KBM-7 (cell line): ENCODE results near the gene BAHD1.

ENCODE experiments used
- DNase-seq: peaks from one replicate; pipeline ENCODE4 v3.0.0-alpha.2; 2015
- in situ Hi-C: fragments of 300-500 bp; cut with MboI; formaldehyde crosslinking; loops from 2 replicates; pipeline ENCODE4 v1.14.3; 2020; ENCODE audit warnings: low sequenced_read_pairs, low pct_unique_long_range_greater_than_20kb, mixed read lengths

The BAHD1 gene

DNA sequence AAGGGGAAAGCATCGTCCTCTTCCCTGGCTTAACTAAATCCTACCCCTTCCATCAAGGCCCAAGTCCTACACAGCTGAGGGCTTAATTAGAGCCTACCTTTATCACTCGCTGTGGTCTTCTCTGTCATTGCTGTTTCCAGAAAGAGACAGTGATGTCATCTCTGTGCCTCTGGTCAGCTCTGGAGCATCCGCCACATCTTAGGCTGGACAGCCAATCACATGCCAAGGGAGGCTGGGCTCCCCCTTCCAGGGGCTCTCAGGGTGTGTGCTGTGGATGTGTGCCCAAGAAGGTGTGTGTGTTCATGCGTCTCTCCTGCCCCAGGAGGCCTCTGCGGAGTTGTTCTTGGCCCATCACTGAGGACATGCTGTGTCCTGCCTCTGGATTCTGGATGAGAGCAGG, 72.9 kb downstream of the BAHD1 start:
- DNase-seq = no peak
- in situ Hi-C loops = no loop called here

GRCh38 chr15:40516322-40516721, 75.6 kb downstream of the BAHD1 start:
- no peak for DNase-seq
- in situ Hi-C loops = no loop called here
